K562 (cell line): ENCODE results near the gene ACAD10. TPM values are rescaled to one million over a fixed set of nuclear protein-coding genes. Genes with fewer than 3 reads are reported as not detected.

ENCODE experiments used
- ARID2 ChIP-seq: fragments of 450-650 bp; IDR thresholded peaks from 2 replicates; pipeline ENCODE4 v1.6.1; 2017; ENCODE audit warnings: antibody characterized with exemption, mild to moderate bottlenecking
- BACH1 ChIP-seq: fragments of 200-800 bp; sonication (Bioruptor generic); IDR thresholded peaks from 2 replicates; pipeline ENCODE4 v1.6.1; 2016; ENCODE audit warnings: missing genetic modification characterization, missing compliant biosample characterization
- DIDO1 ChIP-seq: fragments of 450-650 bp; IDR thresholded peaks from 2 replicates; pipeline ENCODE4 v1.6.1; 2016; ENCODE audit warnings: low read depth, missing biosample characterization, missing genetic modification characterization
- HSF4 ChIP-seq: fragments of 250-450 bp; sonication (Bioruptor Pico); IDR thresholded peaks from 2 replicates; pipeline ENCODE4 v2.1.2; 2022; ENCODE audit warnings: mild to moderate bottlenecking, moderate library complexity, borderline replicate concordance
- ID3 ChIP-seq, 2 experiments: fragments of 250-450 bp in 1 of 2; fragments of 450-650 bp in 1 of 2; sonication (Bioruptor Pico) in 1 of 2; IDR thresholded peaks; 2 replicates each; pipeline versions ENCODE4 v1.6.1 to v1.8.0; 2016 to 2021; ENCODE audit warnings: mild to moderate bottlenecking in 2 of 2, moderate library complexity in 2 of 2, missing compliant biosample characterization in 1 of 2, missing genetic modification characterization in 1 of 2
- IFI16 ChIP-seq: fragments of 250-450 bp; sonication (Bioruptor Pico); IDR thresholded peaks from 2 replicates; pipeline ENCODE4 v2.1.2; 2022; ENCODE audit warnings: mild to moderate bottlenecking, inconsistent platforms
- MITF ChIP-seq: IDR thresholded peaks from 2 replicates; pipeline ENCODE4 v1.6.1; 2014; ENCODE audit warnings: antibody characterized with exemption
- MTA1 ChIP-seq: fragments of 450-650 bp; IDR thresholded peaks from 2 replicates; pipeline ENCODE4 v1.6.1; 2017; ENCODE audit warnings: borderline replicate concordance
- MXI1 ChIP-seq: IDR thresholded peaks from 2 replicates; pipeline ENCODE4 v1.6.1; 2011; ENCODE audit warnings: low read depth, mild to moderate bottlenecking, improper control_type of control experiment, low read length
- POLR2B ChIP-seq: fragments of 450-650 bp; IDR thresholded peaks from 2 replicates; pipeline ENCODE4 v1.6.1; 2018; ENCODE audit warnings: low read depth; ENCODE audit not compliant: partially characterized antibody
- POLR3A ChIP-seq: IDR thresholded peaks from 2 replicates; pipeline ENCODE4 v1.6.1; 2011; ENCODE audit warnings: borderline replicate concordance, mild to moderate bottlenecking, moderate library complexity; ENCODE audit not compliant: insufficient read length, insufficient read depth; ENCODE audit errors: extremely low read depth
- SETDB1 ChIP-seq: IDR thresholded peaks from one replicate; pipeline ENCODE4 v1.6.1; 2012; ENCODE audit warnings: low read length, control low read depth, inconsistent platforms
- SMARCE1 ChIP-seq: fragments of 450-650 bp; IDR thresholded peaks from 2 replicates; pipeline ENCODE4 v1.7.1; 2016; ENCODE audit warnings: mild to moderate bottlenecking
- TAL1 ChIP-seq: fragments of 450-650 bp; IDR thresholded peaks from 2 replicates; pipeline ENCODE4 v1.6.1; 2016; ENCODE audit warnings: mild to moderate bottlenecking
- TCF3 ChIP-seq: sonication (generic); formaldehyde crosslinking; IDR thresholded peaks from 2 replicates; pipeline ENCODE4 v1.4.0; 2020; ENCODE audit warnings: mild to moderate bottlenecking, missing genetic modification reagents
- TEAD2 ChIP-seq: fragments of 450-650 bp; IDR thresholded peaks from 2 replicates; pipeline ENCODE4 v1.6.1; 2016; ENCODE audit warnings: missing genetic modification characterization, control low read depth, missing compliant biosample characterization
- ZNF507 ChIP-seq: conservative IDR thresholded peaks from 2 replicates; pipeline ENCODE4 v1.6.1; 2017; ENCODE audit warnings: missing genetic modification characterization, missing compliant biosample characterization
- ZNF778 ChIP-seq: fragments of 450-650 bp; formaldehyde crosslinking; IDR thresholded peaks from 2 replicates; pipeline ENCODE4 v1.4.0; 2020; ENCODE audit warnings: mild to moderate bottlenecking, moderate library complexity
- polyA plus RNA-seq, 8 experiments: library from polyadenylated mRNA; depleted of rRNA in 4 of 8; stranded (reverse) in 5 of 8; unstranded in 3 of 8; fragments of >200 nt; fragmentation: Nextera tagmentation in 2 of 8; fragmentation: Illumina TruSeq in 1 of 8; extraction: Ambion mirVana in 2 of 8; extraction: Trizol in 1 of 8; gene quantifications; 2 replicates each; pipeline versions ENCODE4 v1.2.1 to v1.2.3, GENCODE V29; 2011 to 2014; ENCODE audit warnings: inconsistent platforms in 1 of 8, missing spikeins in 1 of 8
- total RNA-seq, 7 experiments: library from RNA; depleted of rRNA in 6 of 7; stranded (reverse); fragments of >200 nt in 6 of 7; fragmentation: Illumina TruSeq in 2 of 7; extraction: Trizol in 2 of 7; gene quantifications; 2 replicates each; pipeline versions ENCODE4 v1.2.1 to v1.2.3, GENCODE V29; 2011 to 2021; ENCODE audit warnings: low replicate concordance in 1 of 7
- TF ChIP-seq, protein P1 (sequence below): sonication (generic); formaldehyde crosslinking; IDR thresholded peaks from 2 replicates; pipeline ENCODE4 v1.8.0; 2023; ENCODE audit warnings: missing genetic modification reagents, mild to moderate bottlenecking, borderline replicate concordance
- TF ChIP-seq, protein P2 (sequence below): sonication (generic); formaldehyde crosslinking; IDR thresholded peaks from 2 replicates; pipeline ENCODE4 v1.8.0; 2022; ENCODE audit warnings: missing genetic modification reagents, mild to moderate bottlenecking, moderate library complexity, borderline replicate concordance

ACAD10 gene
- total and polyA plus RNA-seq, 9 of the 15 experiments (the other 6 are each of a cell fraction or from before 2014, with no cell fraction given): 2.3 to 19.2 (median 12.0) TPM

DNA sequence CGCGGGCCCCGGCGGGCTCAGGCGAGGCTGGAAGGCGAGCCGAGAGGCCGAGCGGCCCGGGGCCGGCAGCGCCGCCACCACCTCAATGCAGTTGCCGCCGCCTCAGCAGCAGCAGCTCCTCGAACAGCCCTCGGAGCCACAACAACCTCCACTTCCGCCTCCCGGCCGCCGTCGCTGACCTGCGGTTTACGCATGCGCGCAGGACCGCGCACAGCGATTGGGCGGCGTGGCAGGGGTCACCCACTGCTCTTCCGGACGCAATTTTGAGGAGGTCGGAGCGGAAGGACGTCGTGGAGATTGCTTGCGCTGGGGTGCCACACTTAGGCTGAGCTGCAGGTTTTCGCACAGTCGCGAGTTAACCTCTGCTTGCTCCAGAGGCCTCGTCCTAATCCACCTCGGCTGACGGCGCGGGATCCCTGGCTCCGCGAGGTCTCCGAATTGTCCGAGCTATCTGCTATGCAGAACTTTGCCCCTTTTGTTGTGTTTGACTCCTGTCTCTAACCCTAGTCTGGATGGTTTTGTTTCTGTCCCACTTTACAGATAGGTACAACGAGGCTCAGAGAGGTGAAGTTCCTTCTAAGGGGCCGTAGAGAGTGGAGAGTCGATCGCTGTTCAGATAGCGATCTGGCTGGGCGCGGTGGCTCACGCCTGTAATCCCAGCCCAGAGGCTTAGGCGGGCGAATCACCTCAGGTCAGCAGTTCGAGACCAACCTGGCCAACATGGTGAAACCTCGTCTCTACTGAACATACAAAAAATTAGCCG is at the start of gene ACAD10, which contains the start of gene BRAP (continued):
- TF ChIP-seq MITF (no peak), ID3 (CRISPR knock-in tag; IDR thresholded peaks at IDR 0.05) (no peak), ID3 (tag; IDR thresholded peaks at IDR 0.05) (peak; percentile 70), ZNF507 (tag) (no peak), BACH1 (no peak), TAL1 (no peak), SETDB1 (no peak), MTA1 (peak; percentile 57; the same call in 1 of the 2 replicates), DIDO1 (tag) (no peak), POLR3A (no peak), TEAD2 (no peak), SMARCE1 (peak; percentile 76), ARID2 (no peak), HSF4 (CRISPR knock-in tag) (no peak), MXI1 (no peak; the same call in 1 of the 2 replicates), TCF3 (no peak), IFI16 (CRISPR knock-in tag) (no peak), ZNF778 (CRISPR knock-in tag) (no peak), POLR2B (peak; percentile 97)
- TF ChIP-seq, protein P1, sequence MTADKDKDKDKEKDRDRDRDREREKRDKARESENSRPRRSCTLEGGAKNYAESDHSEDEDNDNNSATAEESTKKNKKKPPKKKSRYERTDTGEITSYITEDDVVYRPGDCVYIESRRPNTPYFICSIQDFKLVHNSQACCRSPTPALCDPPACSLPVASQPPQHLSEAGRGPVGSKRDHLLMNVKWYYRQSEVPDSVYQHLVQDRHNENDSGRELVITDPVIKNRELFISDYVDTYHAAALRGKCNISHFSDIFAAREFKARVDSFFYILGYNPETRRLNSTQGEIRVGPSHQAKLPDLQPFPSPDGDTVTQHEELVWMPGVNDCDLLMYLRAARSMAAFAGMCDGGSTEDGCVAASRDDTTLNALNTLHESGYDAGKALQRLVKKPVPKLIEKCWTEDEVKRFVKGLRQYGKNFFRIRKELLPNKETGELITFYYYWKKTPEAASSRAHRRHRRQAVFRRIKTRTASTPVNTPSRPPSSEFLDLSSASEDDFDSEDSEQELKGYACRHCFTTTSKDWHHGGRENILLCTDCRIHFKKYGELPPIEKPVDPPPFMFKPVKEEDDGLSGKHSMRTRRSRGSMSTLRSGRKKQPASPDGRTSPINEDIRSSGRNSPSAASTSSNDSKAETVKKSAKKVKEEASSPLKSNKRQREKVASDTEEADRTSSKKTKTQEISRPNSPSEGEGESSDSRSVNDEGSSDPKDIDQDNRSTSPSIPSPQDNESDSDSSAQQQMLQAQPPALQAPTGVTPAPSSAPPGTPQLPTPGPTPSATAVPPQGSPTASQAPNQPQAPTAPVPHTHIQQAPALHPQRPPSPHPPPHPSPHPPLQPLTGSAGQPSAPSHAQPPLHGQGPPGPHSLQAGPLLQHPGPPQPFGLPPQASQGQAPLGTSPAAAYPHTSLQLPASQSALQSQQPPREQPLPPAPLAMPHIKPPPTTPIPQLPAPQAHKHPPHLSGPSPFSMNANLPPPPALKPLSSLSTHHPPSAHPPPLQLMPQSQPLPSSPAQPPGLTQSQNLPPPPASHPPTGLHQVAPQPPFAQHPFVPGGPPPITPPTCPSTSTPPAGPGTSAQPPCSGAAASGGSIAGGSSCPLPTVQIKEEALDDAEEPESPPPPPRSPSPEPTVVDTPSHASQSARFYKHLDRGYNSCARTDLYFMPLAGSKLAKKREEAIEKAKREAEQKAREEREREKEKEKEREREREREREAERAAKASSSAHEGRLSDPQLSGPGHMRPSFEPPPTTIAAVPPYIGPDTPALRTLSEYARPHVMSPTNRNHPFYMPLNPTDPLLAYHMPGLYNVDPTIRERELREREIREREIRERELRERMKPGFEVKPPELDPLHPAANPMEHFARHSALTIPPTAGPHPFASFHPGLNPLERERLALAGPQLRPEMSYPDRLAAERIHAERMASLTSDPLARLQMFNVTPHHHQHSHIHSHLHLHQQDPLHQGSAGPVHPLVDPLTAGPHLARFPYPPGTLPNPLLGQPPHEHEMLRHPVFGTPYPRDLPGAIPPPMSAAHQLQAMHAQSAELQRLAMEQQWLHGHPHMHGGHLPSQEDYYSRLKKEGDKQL (CRISPR knock-in tag): no peak
- TF ChIP-seq, protein P2, sequence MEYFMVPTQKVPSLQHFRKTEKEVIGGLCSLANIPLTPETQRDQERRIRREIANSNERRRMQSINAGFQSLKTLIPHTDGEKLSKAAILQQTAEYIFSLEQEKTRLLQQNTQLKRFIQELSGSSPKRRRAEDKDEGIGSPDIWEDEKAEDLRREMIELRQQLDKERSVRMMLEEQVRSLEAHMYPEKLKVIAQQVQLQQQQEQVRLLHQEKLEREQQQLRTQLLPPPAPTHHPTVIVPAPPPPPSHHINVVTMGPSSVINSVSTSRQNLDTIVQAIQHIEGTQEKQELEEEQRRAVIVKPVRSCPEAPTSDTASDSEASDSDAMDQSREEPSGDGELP (CRISPR knock-in tag): peak; percentile 70
